Skeletal muscle satellite cell (primary cell): ENCODE results near the gene RBM38.
"Not testable (repeated sequence)": the region's sequence is repeated elsewhere in the genome, so short reads cannot be mapped to it uniquely, and the experiment has no call there.

Experiments
- H3K27me3 ChIP-seq: 2 replicates; pipeline ENCODE4 v1.7.0; 2013; ENCODE audit warnings: low read length; ENCODE audit not compliant: control insufficient read depth, insufficient read depth
- H3K36me3 ChIP-seq: 2 replicates; pipeline ENCODE4 v1.7.0; 2013; ENCODE audit warnings: mild to moderate bottlenecking, control low read depth, low read length; ENCODE audit not compliant: insufficient read depth
- H3K4me1 ChIP-seq: 2 replicates; pipeline ENCODE4 v1.7.0; 2013; ENCODE audit warnings: low read length; ENCODE audit not compliant: control insufficient read depth, insufficient read depth
- H3K4me2 ChIP-seq: 2 replicates; pipeline ENCODE4 v1.7.0; 2013; ENCODE audit warnings: mild to moderate bottlenecking, low read length
- H3K4me3 ChIP-seq: 2 replicates; pipeline ENCODE4 v1.7.0; 2013; ENCODE audit warnings: low read length
- H3K9ac ChIP-seq: 2 replicates; pipeline ENCODE4 v1.7.0; 2013; ENCODE audit warnings: mild to moderate bottlenecking, low read depth, low read length, moderate library complexity
- H3K9me3 ChIP-seq: replicated peaks from 2 replicates; pipeline ENCODE4 v1.7.0; 2013; ENCODE audit warnings: mild to moderate bottlenecking, control low read depth, low read length

The RBM38 gene

DNA sequence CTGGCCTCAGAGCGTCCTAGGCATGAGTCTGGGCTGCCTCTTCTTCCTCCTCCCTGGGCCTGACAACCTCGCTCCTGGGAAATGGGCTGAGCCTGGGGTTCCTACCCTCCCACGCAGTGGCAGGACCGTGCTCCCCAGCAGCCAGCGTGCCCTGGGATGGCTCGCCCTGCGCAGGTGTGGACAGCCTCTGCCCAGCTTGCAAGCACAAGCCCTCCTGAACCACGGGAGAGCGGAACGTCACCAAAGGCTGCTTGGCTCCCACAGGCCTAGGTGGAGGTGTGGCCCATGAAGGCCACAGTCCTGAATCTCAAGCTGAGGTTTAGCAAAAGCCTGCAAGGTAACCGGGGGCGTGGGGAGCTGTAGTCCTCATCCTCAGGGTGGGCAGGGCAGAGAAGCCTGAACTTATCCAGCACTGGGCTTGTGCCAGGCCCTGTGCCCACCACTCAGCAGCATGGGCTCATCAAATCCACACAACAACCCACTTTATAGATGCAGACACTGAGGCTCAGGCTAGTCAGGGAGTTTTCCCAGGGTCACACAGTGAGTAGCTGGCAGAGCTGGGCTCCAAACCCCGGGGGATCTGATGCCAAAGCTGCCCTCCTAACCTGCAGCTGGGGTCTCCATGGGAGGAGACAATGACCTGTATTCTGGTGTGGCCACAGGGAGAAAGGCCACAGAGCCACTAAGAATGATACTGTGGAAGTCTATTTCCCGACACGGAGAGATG, 25.3 kb downstream of the RBM38 start:
- Histone ChIP-seq H3K4me3 (no peak overlapping the region), H3K9ac (no peak overlapping the region), H3K27me3 (peaks cover 30% of the 10 kb centered on the region), H3K4me1 (peaks cover 5% of the 10 kb centered on the region), H3K4me2 (no peak overlapping the region), H3K9me3 (no peaks in the 10 kb centered on the region), H3K36me3 (no peaks in the 10 kb centered on the region)

DNA sequence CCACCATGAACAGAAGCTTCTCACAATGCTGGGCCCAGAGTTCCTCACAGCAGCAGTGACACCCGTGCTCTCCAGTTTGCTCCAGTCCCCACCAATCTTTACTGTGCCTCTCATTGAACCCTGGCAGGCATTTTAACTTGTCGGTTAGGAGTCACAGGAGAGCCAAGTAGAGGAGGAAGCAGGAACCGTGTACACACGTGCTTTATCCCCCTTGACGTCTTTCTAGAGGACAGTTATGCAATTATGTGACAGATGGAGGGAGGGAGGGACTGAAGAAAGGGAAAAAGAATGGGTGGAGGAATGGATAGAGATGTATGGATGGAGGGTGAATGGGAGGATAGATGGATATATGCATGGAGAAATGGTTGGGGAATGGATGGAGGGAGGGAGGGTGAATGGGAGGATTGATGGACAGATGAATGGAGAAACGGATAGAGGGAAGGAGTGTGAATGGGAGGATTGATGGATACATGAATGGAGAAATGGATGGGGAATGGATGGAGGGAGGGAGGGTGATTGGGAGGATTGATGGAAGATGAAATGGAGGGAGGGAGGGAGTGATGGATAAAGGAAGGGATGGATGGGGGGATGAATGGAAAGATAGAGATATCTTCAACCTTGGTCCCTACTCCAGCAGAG, 26.0 kb downstream of the RBM38 start:
- Histone ChIP-seq H3K4me3 (no peak overlapping the region), H3K36me3 (no peaks in the 10 kb centered on the region), H3K9me3 (no peaks in the 10 kb centered on the region), H3K4me1 (peaks cover 5% of the 10 kb centered on the region), H3K4me2 (no peak overlapping the region), H3K27me3 (peaks cover 35% of the 10 kb centered on the region), H3K9ac (no peak overlapping the region)

DNA sequence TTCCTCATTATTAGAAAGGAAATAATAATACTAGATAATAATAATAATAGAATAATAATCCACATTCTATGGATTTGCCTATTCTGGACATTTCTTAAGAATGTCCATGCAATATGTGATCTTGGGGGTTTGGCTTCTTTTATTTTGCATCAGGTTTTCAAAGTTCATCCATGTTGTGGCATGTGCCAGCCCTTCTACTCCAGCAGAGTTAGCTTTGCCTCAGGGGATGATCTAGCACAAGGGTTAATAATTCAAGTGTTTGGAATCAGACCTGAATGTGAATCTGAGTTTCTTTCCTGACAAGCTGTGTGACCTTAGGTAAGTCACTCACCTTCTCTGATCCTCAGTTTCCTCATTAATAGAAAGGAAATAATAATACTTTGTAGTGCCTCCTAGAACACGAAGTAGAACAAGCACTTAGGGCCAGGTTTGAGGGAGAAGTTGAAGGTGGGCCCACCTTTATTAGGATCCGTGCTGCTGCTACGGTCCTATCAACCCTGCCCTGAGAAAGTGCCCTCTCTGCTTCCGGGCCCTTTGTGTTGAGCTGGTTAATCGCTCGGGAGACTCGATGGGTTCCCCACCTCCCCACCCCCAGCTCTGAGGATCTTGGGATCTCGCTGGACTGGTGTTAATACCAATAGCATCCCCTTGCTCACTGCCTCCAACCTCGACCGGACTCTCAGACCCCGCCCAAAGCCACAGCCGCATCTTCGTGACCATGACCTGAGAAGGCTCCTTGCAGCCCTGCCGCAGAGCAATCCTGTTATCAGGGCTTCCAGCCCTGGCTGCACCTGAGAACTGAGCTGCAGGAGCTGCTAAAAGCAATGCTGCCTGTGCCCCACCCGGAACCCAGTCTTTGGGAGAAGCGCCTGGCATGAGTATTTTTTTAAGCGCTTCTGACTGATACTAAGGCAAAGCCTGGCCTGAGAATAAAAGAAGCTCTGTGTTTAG, 26.9 kb downstream of the RBM38 start:
- H3K9ac ChIP-seq = no peak overlapping the region

DNA sequence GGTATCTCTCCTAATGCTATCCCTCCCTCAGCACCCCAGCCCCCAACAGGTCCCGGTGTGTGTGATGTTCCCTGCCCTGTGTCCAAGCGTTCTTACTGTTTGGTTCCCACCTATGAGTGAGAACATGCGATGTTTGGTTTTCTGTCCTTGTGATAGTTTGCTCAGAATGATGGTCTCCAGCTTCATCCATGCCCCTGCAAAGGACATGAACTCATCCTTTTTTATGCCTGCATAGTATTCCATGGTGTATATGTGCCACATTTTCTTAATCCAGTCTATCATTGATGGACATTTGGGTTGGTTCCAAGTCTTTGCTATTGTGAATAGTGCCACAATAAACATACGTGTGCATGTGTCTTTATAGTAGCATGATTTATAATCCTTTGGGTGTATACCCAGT, 28.3 kb downstream of the RBM38 start:
- not testable (repeated sequence) for H3K9me3 ChIP-seq, H3K4me1 ChIP-seq, H3K36me3 ChIP-seq, H3K4me3 ChIP-seq, H3K4me2 ChIP-seq, H3K9ac ChIP-seq
- H3K27me3 ChIP-seq = peaks cover 49% of the 10 kb centered on the region

More for the DNA sequence above, 26.9 kb downstream of the RBM38 start:
- Histone ChIP-seq H3K36me3 (no peaks in the 10 kb centered on the region), H3K9me3 (no peaks in the 10 kb centered on the region), H3K4me3 (no peak overlapping the region), H3K4me1 (peaks cover 5% of the 10 kb centered on the region), H3K4me2 (no peak overlapping the region), H3K27me3 (peaks cover 43% of the 10 kb centered on the region)

DNA sequence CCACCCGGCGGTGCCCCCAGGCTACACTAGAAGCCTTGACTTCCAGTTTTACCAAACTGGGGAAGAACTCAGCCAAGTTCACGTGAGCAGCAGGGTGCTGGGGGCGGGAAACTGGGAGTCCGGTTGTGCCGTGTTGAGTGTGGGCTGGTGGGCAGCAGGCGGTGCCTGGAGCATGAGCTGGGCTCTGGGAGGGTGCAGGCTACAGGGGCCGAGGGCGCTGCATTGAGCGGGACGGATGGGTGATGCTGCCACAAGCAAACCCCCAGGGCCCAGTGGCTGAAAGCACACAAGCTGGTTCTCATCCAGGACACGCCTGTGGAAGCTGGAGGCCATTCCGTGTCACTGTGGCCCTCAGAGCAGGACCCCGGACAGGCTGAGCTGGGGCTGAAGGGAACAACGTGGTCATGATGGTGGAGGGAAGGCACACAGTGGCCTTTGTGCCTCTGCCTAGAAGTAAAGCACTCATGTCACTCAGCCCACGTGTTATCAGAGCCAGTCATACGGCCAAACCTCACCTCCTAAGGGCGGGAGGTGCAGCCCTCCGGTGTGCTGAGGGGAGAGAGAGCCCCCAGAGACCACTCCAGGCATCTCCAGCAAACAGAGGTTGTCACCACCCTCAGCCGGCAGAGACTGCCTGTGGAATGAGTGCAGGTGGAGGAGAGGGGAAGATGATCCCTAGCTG, 29.5 kb downstream of the RBM38 start:
- H3K9me3 ChIP-seq = no peaks in the 10 kb centered on the region
- peaks cover 57% of the 10 kb centered on the region for H3K27me3 ChIP-seq
- no peaks in the 10 kb centered on the region for H3K36me3 ChIP-seq

DNA sequence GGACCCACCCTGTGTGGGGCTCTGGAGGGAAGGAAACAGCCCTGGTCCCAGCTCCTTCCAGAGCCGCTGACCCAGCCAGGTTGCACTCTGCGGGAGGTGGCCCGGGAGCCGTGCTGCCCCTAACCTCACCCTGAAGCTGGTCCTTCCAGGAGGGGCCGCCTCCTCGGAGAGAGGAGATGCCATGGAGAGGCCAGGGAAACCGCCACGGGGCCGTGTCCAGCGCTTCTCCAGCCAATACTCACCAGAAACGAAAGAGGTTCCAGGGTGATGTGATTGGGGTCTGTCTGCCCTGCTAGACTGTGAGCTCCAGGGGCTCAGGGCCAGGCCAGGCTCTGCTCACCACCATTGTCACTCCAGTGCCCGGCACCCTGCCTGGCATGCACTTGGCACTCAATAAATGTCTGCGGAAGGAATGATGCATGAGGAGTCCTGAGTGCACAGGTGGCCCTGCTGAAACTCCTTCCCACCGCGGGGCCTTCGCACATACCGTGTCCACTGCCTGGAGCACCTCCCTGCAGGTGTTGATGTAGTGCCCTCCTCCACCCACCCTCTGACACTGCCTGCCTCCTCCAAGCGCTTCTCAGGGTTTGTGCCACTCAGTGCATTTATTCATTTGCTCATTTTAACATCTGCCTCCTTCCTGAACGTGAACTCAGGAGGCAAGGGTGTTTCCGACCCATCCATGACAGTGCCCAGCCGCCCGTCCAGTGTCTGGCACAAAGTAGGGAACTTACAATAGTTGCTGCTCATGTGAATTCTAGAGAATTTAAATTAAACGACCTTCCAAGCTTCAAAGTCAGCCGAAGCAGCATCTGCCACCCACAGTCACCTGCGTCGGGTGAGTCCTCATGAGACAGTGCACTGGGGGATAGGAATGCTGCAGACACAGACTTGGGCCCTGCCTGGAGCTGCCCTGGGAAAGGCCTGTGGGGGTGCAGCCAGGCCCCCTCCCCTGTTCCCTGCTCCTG, 30.3 kb downstream of the RBM38 start:
- H3K4me1 ChIP-seq = no peaks in the 10 kb centered on the region
- no peaks in the 10 kb centered on the region for H3K9me3 ChIP-seq
- peaks cover 66% of the 10 kb centered on the region for H3K27me3 ChIP-seq
- no peak overlapping the region for H3K9ac ChIP-seq
- no peak overlapping the region for H3K4me3 ChIP-seq
- H3K4me2 ChIP-seq = no peak overlapping the region
- no peaks in the 10 kb centered on the region for H3K36me3 ChIP-seq

More for the DNA sequence above, 29.5 kb downstream of the RBM38 start:
- Histone ChIP-seq H3K4me3 (no peak overlapping the region), H3K4me1 (no peaks in the 10 kb centered on the region), H3K9ac (no peak overlapping the region), H3K4me2 (no peak overlapping the region)

DNA sequence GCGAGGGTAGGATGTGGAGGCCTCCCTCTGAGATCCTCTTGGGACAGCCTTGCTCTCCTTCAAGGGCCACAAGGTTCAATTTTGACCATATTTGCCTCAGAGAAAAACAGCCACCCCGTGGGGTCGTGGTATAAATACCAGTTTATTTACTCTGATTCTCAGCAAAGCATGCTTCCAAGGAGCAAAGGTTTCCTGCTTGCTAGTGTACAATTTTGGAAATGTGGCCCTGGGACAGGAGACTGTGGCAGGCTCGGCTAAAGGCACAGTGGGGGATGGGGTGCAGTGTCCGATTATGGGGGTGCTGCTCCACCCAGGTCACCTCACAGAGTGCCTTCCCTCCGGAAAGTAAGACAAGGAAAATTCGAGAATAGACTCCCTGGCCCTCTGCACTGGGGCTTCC, 31.1 kb downstream of the RBM38 start:
- no peak overlapping the region for H3K9ac ChIP-seq
- H3K4me1 ChIP-seq = no peaks in the 10 kb centered on the region
- H3K9me3 ChIP-seq = no peaks in the 10 kb centered on the region

DNA sequence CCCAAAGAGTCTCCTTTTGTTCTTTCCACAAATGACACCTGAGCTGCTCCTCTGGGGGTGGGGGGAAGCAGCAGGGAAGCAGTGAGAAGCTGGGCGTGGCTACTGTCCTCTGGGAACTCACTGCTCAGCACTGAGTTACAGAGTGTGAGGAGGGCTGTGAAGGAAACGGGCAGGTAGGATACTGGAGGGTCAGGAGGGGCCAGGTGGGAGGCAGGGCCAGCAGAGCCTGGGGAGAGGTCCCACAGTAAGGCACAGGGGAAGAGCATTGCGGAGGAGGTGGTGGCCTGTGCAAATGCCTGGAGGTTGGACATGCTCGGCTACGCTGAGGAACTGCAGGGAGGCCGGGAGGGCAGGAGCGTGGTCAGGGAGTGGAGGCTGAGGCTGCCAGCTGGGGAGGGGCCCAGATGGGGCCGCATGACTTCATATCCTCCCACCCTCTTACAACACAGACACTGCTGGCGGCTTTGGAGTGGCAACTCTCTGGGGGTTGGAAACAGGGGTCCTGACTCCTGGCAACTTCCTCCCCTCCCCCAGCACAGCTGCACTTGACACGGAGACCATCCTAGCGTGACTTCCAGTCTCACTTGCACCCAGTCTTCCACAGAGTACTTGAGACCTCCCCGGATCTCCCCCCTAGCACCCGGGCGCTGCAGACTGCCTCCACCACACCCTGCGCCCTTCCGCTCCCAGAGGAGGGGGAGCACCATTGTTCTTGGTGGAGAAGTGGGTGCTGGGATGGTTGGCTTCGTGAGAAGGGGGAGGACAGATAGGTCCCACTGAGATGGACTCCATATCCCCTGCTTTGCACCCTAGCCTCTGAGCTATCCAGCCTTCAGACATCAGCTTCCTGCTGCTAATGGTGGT, 34.2 kb downstream of the RBM38 start:
- Histone ChIP-seq H3K4me2 (no peak overlapping the region), H3K27me3 (peaks cover 76% of the 10 kb centered on the region), H3K9ac (no peak overlapping the region), H3K4me1 (peaks cover 6% of the 10 kb centered on the region), H3K4me3 (no peak overlapping the region), H3K36me3 (no peaks in the 10 kb centered on the region), H3K9me3 (no peaks in the 10 kb centered on the region)

More for the DNA sequence above, 31.1 kb downstream of the RBM38 start:
- Histone ChIP-seq H3K4me2 (no peak overlapping the region), H3K4me3 (no peak overlapping the region), H3K27me3 (peaks cover 64% of the 10 kb centered on the region), H3K36me3 (no peaks in the 10 kb centered on the region)

DNA sequence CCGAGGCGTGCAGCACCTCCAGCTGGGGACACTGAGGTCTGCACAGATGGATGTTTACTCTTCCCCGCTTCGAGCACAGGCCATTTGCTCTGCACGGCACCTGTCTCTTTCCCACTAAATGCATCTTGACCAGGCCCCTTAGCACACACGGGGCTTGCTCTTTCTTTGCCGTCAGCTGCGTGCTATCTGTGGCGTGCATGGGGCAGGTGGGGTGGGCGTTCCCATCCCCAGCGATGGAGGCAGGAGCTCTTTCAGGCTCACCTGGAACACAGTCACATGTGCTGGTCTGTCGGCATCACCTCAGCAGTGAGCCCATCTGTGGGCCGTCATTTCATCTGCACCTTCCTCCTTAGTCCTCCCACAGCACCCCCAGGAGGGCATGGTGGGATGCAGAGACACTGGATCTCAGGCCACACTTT, 35.1 kb downstream of the RBM38 start:
- Histone ChIP-seq H3K4me3 (no peak overlapping the region), H3K27me3 (peaks cover 68% of the 10 kb centered on the region), H3K9me3 (no peaks in the 10 kb centered on the region), H3K4me2 (no peak overlapping the region), H3K36me3 (no peaks in the 10 kb centered on the region), H3K4me1 (peaks cover 6% of the 10 kb centered on the region), H3K9ac (no peak overlapping the region)

DNA sequence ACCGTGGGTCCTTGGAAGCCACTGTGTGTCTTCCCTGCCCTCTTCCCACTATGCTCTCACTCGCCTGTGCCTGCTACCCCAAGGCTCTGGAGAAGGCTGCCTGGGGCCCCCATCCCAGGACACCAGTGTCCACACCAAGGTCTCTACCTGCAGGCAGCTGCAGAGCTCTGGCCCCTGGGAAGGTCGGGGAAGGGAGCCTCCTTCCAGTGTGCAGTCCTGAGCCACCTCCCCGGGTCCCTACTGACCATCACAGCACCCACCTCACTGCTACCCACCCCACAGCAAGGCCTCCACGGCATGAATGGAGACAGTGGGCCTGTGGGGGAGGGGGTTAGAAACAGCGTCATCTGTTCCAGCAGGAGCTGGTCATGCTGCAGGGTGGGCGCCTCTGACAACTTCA, 35.6 kb downstream of the RBM38 start:
- Histone ChIP-seq H3K4me2 (no peak overlapping the region), H3K36me3 (no peaks in the 10 kb centered on the region), H3K9ac (no peak overlapping the region), H3K4me1 (peaks cover 6% of the 10 kb centered on the region), H3K27me3 (peaks cover 63% of the 10 kb centered on the region), H3K9me3 (no peaks in the 10 kb centered on the region), H3K4me3 (no peak overlapping the region)
